Transverse colon (tissue), 4 donors: ENCODE results near the gene SWAP70. TPM values are rescaled to one million over a fixed set of nuclear protein-coding genes. Genes with fewer than 3 reads are reported as not detected.

Source experiments
- DNase-seq: peaks from one replicate; pipeline ENCODE4 v3.0.0-alpha.2; 2019
- H3K27ac ChIP-seq, 4 donors: fragments of 200-600 bp; sonication (generic); 2 replicates each; pipeline ENCODE4 v1.5.1; 2016 to 2018; ENCODE audit warnings: inconsistent platforms in 4 of 4
- H3K27me3 ChIP-seq: fragments of 200-600 bp; sonication (generic); 2 replicates; pipeline ENCODE4 v1.5.1; 2017; ENCODE audit warnings: inconsistent platforms
- H3K36me3 ChIP-seq, 4 donors: fragments of 200-600 bp; sonication (generic); 2 replicates each; pipeline ENCODE4 v1.5.1; 2017 to 2019; ENCODE audit warnings: inconsistent platforms in 4 of 4
- H3K4me1 ChIP-seq, 4 donors: fragments of 200-600 bp; sonication (generic); 2 replicates each; pipeline ENCODE4 v1.5.1; 2017 to 2020; ENCODE audit warnings: inconsistent platforms in 4 of 4
- H3K4me3 ChIP-seq, 4 donors: fragments of 200-600 bp; sonication (generic); 1 replicate in 1 of 4; 2 replicates in 3 of 4; pipeline versions ENCODE4 v1.5.1 to v1.6.1; 2017 to 2019; ENCODE audit warnings: inconsistent platforms in 4 of 4
- H3K9me3 ChIP-seq, 2 donors: fragments of 200-600 bp; sonication (generic); 2 replicates each; pipeline ENCODE4 v1.5.1; 2017 to 2019; ENCODE audit warnings: inconsistent platforms in 2 of 2
- EP300 ChIP-seq: sonication (generic); formaldehyde crosslinking; IDR thresholded peaks from one replicate; pipeline ENCODE4 v1.6.1; 2017; ENCODE audit warnings: antibody characterized with exemption, low read depth
- POLR2A ChIP-seq: fragments of 450-650 bp; IDR thresholded peaks from one replicate; pipeline ENCODE4 v1.6.1; 2016; ENCODE audit warnings: antibody characterized with exemption, mild to moderate bottlenecking, moderate library complexity
- POLR2AphosphoS5 ChIP-seq, 3 donors: sonication (generic); formaldehyde crosslinking; IDR thresholded peaks; one replicate each; pipeline ENCODE4 v1.6.1; 2016; ENCODE audit warnings: antibody characterized with exemption in 3 of 3
- WGBS, 2 donors: methylation state at CpG; one replicate each; pipeline ENCODE4 v1.1.5; 2018; ENCODE audit warnings: low coverage in 1 of 2; 5-methylcytosine and 5-hydroxymethylcytosine counted together
- in situ Hi-C, 4 donors: fragments of 200-750 bp; cut with MboI; loops; one replicate each; pipeline versions ENCODE4 v1.15.0 to v1.15.1; 2017; ENCODE audit warnings: low sequenced_read_pairs in 3 of 4, low pct_ligation_motif_present in 1 of 4, low pct_unique_long_range_greater_than_20kb in 1 of 4
- intact Hi-C: fragments of 100-400 bp; cut with DNase I; formaldehyde crosslinking; loops from one replicate; pipeline ENCODE4 v1.15.1; 2023; ENCODE audit warnings: low total_unique reads
- total RNA-seq, 4 donors: library from RNA; depleted of rRNA; stranded (reverse); fragments of >200 nt; gene quantifications; one replicate each; pipeline ENCODE4 v1.1.0, GENCODE V29; 2016
- TF ChIP-seq, protein P1 (sequence below), 5 experiments: fragments of 200-600 bp in 3 of 5; fragments of 450-650 bp in 2 of 5; sonication (generic) in 3 of 5; IDR thresholded peaks; 1 replicate in 2 of 5; 2 replicates in 3 of 5; pipeline ENCODE4 v1.5.1; 2016 to 2017; ENCODE audit warnings: antibody characterized with exemption in 5 of 5, inconsistent platforms in 3 of 5, mild to moderate bottlenecking in 2 of 5, moderate library complexity in 1 of 5

Gene SWAP70
- total RNA-seq, 4 donors from 2014 or later, result 18.8 to 52.5 (median 29.1) TPM

DNA sequence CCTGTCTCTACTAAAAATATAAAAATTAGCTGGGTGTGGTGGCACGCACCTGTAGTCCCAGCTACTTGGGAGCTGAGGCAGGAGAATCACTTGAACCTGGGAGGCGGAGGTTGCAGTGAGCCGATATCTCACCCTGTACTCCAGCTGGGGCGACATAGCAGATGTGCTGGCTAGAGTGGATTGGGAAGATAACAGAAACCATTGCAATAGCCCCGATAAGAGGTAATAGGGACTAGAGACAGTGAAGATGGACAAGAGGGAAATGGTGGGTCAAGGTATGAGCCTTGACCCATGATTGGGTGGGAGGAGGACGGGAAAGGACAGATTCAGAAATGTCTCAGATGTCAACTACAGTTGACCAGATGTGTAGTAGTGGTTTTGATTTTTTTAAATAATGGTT is 6.1 kb downstream of the SWAP70 start:
- in situ Hi-C loops (loop anchor here in 1 of 4 donors (10.0 kb wide), 1 partner anchor 75 kb away; no protein-coding TSS in a partner anchor), intact Hi-C loops (no loop called here)
- 78 to 96% methylated on average over 3 to 6 of the region's 6 CpGs for WGBS, 2 donors
- TF ChIP-seq POLR2AphosphoS5 (IDR thresholded peaks at IDR 0.05) (no peak), EP300 (no peak), POLR2A (no peak)
- TF ChIP-seq, protein P1, sequence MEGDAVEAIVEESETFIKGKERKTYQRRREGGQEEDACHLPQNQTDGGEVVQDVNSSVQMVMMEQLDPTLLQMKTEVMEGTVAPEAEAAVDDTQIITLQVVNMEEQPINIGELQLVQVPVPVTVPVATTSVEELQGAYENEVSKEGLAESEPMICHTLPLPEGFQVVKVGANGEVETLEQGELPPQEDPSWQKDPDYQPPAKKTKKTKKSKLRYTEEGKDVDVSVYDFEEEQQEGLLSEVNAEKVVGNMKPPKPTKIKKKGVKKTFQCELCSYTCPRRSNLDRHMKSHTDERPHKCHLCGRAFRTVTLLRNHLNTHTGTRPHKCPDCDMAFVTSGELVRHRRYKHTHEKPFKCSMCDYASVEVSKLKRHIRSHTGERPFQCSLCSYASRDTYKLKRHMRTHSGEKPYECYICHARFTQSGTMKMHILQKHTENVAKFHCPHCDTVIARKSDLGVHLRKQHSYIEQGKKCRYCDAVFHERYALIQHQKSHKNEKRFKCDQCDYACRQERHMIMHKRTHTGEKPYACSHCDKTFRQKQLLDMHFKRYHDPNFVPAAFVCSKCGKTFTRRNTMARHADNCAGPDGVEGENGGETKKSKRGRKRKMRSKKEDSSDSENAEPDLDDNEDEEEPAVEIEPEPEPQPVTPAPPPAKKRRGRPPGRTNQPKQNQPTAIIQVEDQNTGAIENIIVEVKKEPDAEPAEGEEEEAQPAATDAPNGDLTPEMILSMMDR (IDR thresholded peaks at IDR 0.05), result no peak
- H3K36me3 ChIP-seq, result no peaks in the 10 kb centered on the region
- H3K9me3 ChIP-seq, result no peaks in the 10 kb centered on the region
- no peak overlapping the region for H3K27ac ChIP-seq
- H3K4me1 ChIP-seq, result peaks cover 0 to 7% (median 1%) of the 10 kb centered on the region in 4 donors
- H3K4me3 ChIP-seq, result no peak overlapping the region
- DNase-seq, result no peak
- no peaks in the 10 kb centered on the region for H3K27me3 ChIP-seq

DNA sequence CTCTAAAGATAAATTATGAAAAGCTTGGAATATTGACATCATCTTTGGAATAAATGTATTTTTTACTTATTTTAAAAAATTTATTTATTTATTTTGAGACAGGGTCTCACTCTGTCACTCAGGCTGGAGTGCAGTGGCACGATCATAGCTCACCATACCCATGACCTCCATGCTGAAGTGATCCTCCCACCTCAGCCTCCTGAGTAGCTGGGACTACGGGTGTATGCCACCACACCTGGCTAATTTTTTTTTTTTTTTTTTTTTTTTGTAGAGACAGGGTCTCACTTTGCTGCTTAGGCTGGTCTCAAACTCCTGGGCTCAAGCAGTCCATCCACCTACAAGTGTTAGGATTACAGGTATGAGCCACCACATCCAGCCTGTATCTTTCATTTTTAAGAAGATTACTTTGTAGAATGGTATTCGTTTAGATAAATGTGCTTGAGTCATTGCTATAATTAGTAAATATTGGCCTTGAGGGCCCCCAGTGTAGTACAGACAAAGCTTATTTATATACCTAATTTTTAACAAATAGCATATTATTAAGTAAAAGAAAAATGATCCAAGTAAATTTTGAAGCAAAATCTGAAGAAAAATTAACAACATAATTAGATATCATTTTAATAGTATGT is 8.5 kb downstream of the SWAP70 start:
- no peak for TF ChIP-seq EP300
- no peak for TF ChIP-seq POLR2AphosphoS5 (IDR thresholded peaks at IDR 0.05)
- TF ChIP-seq, protein P1 (IDR thresholded peaks at IDR 0.05), result no peak
- TF ChIP-seq POLR2A, result no peak
- in situ Hi-C loops, result no loop called here

DNA sequence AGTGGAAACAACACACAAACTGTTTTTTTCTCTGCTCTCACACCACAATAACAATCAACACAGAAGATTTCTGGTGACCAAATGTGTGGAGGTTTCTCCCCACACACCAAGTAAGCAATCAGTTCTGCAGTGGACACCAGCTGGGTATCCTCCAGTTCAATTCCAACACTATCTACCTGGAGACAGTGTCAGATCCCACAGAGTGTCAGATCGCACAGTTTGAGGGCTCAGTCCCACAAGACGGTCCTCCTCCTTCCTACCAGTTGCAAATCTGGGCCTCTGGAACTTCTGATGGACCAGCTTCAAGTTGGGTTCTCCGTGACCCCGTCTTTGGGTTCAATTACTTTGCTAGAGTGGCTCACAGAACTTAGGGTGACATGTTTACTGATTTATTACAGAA is 9.0 kb downstream of the SWAP70 start:
- Histone ChIP-seq H3K4me3 (no peak overlapping the region), H3K27me3 (no peaks in the 10 kb centered on the region), H3K4me1 (peaks cover 0 to 7% (median 1%) of the 10 kb centered on the region in 4 donors), H3K36me3 (no peaks in the 10 kb centered on the region), H3K27ac (no peak overlapping the region), H3K9me3 (no peaks in the 10 kb centered on the region)
- in situ Hi-C loops (no loop called here), intact Hi-C loops (no loop called here)
- TF ChIP-seq EP300 (no peak), POLR2A (no peak), POLR2AphosphoS5 (IDR thresholded peaks at IDR 0.05) (no peak)
- TF ChIP-seq, protein P1 (IDR thresholded peaks at IDR 0.05), result no peak
- DNase-seq, result no peak
- 95 to 100% methylated on average over 2 to 4 of the region's 4 CpGs for WGBS, 2 donors

More for the DNA sequence above, 8.5 kb downstream of the SWAP70 start:
- 77 to 78% methylated on average over 3 of the region's 3 CpGs for WGBS, 2 donors
- Histone ChIP-seq H3K4me3 (no peak overlapping the region), H3K36me3 (no peaks in the 10 kb centered on the region), H3K27me3 (no peaks in the 10 kb centered on the region), H3K9me3 (no peaks in the 10 kb centered on the region), H3K4me1 (peaks cover 0 to 7% (median 4%) of the 10 kb centered on the region in 4 donors), H3K27ac (no peak overlapping the region)
- DNase-seq, result no peak
- intact Hi-C loops, result no loop called here

DNA sequence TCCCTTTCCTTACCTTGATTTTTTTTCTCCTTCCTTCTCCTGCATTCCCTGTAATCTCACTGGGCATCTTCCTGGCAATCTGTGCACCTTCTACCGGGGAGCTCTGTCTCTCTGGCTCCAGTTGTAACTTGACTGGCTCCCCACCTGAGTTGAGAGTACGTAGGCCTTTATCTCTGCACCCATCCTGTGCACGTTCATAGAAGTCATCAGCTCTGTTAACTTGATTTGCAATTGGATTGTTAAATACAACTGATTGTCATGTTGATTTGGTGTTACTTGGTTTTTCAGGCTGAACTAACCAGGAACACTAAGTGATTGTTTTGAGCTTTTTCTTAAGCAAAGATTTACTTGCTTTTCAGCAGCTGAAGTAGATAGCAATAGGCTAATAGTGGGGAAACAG is 11.8 kb downstream of the SWAP70 start:
- H3K27ac ChIP-seq, result no peak overlapping the region
- no peaks in the 10 kb centered on the region for H3K9me3 ChIP-seq
- intact Hi-C loops (no loop called here), in situ Hi-C loops (no loop called here)
- WGBS, 2 donors, result 59 to 92% methylated on average over 2 to 3 of the region's 3 CpGs
- DNase-seq, result no peak
- H3K4me3 ChIP-seq, result no peak overlapping the region
- H3K4me1 ChIP-seq, result peaks cover 0 to 4% (median 0%) of the 10 kb centered on the region in 4 donors
- no peaks in the 10 kb centered on the region for H3K36me3 ChIP-seq
- TF ChIP-seq POLR2A, result no peak
- TF ChIP-seq, protein P1 (IDR thresholded peaks at IDR 0.05), result no peak
- no peak for TF ChIP-seq EP300
- TF ChIP-seq POLR2AphosphoS5 (IDR thresholded peaks at IDR 0.05), result no peak
- H3K27me3 ChIP-seq, result no peaks in the 10 kb centered on the region
